GM23338 (cell line): ENCODE results near the gene EDIL3. TPM values are rescaled to one million over a fixed set of nuclear protein-coding genes. Genes with fewer than 3 reads are reported as not detected.

Experiments used
- POLR2AphosphoS5 ChIP-seq: IDR thresholded peaks from 2 replicates; pipeline ENCODE4 v1.6.1; 2016; ENCODE audit warnings: antibody characterized with exemption, low read depth
- REST ChIP-seq: IDR thresholded peaks from one replicate; pipeline ENCODE4 v1.6.1; 2018; ENCODE audit warnings: antibody characterized with exemption; ENCODE audit not compliant: unreplicated experiment
- ZNF114 ChIP-seq: fragments of 250-450 bp; sonication (Bioruptor Pico); IDR thresholded peaks from 2 replicates; pipeline ENCODE4 v1.5.0; 2020; ENCODE audit warnings: mild to moderate bottlenecking, moderate library complexity
- ZNF331 ChIP-seq: fragments of 250-450 bp; sonication (Bioruptor Pico); IDR thresholded peaks from 2 replicates; pipeline ENCODE4 v1.5.0; 2020; ENCODE audit warnings: low read depth, mild to moderate bottlenecking, moderate library complexity
- ZNF462 ChIP-seq: fragments of 250-450 bp; sonication (Bioruptor Pico); IDR thresholded peaks from 2 replicates; pipeline ENCODE4 v1.5.0; 2020; ENCODE audit warnings: mild to moderate bottlenecking, moderate library complexity
- polyA plus RNA-seq: library from polyadenylated mRNA; unstranded; fragments of >200 nt; fragmentation: Nextera tagmentation; extraction: Ambion mirVana; gene quantifications from 2 replicates; pipeline ENCODE4 v1.2.1, GENCODE V29; 2016
- total RNA-seq: library from RNA; depleted of rRNA; stranded (reverse); fragments of >200 nt; shearing (Covaris generic); gene quantifications from 2 replicates; pipeline ENCODE4 v1.2.3, GENCODE V29; 2014

EDIL3 gene
- total and polyA plus RNA-seq, 2 experiments from 2014 or later: 43.3 to 61.9 TPM

- TF ChIP-seq ZNF462 (CRISPR knock-in tag): no peak
- TF ChIP-seq REST: no peak
- no peak for TF ChIP-seq ZNF331 (CRISPR knock-in tag)
- no peak for TF ChIP-seq POLR2AphosphoS5
- TF ChIP-seq ZNF114: no peak
These were observed 109.1 kb downstream of the EDIL3 start (continued) for GRCh38 chr5:84275609-84276008.
